Endothelial cell of umbilical vein (primary cell): ENCODE results near the gene RAB31. TPM values are rescaled to one million over a fixed set of nuclear protein-coding genes. Genes with fewer than 3 reads are reported as not detected.
A peak's percentile ranks its signal among the peaks of the same experiment; 100 is the strongest.

ENCODE experiments used
- BruUV-seq: library from RNA; stranded (reverse); fragments of 400-500 nt; replicated peaks from 2 replicates; lab custom pipeline; 2021; lab: Mats Ljungman, UMichigan
- CTCF ChIA-PET: fragments of 300-600, 350-600 bp; sonication (Branson Sonifier 250); formaldehyde crosslinking; loops from one replicate; lab custom pipeline; 2021; ENCODE audit warnings: antibody characterized with exemption, inconsistent platforms; lab: Charles Lee
- POLR2A ChIA-PET: fragments of 300-600, 350-600 bp; sonication (Branson Sonifier 250); formaldehyde crosslinking; loops from one replicate; lab custom pipeline; 2021; ENCODE audit warnings: antibody characterized with exemption, inconsistent platforms; lab: Charles Lee
- DNase-seq: peaks from one replicate; pipeline ENCODE4 v3.0.0-alpha.2; 2011; ENCODE audit warnings: low read depth, low spot score
- FAIRE-seq: peaks from 2 replicates; lab custom pipeline; 2011; peaks lifted over from hg19 to GRCh38; lab: Jason Lieb, UNC
- H2AFZ ChIP-seq: 2 replicates; pipeline ENCODE4 v1.6.0; 2012; ENCODE audit warnings: low read depth, low read length, control low read depth, inconsistent platforms
- H3K27ac ChIP-seq: 2 replicates; pipeline ENCODE4 v1.5.1; 2011; ENCODE audit warnings: low read depth, mild to moderate bottlenecking, control low read depth, low read length, moderate library complexity; ENCODE audit not compliant: insufficient read depth
- H3K27me3 ChIP-seq, 2 experiments: 2 replicates each; pipeline versions ENCODE4 v1.6.0 to v1.6.1; 2011; ENCODE audit warnings: low read length in 2 of 2, mixed read lengths in 1 of 2; ENCODE audit not compliant: control insufficient read depth in 2 of 2, insufficient read depth in 2 of 2
- H3K36me3 ChIP-seq, 2 experiments: 2 replicates in 1 of 2; 3 replicates in 1 of 2; pipeline ENCODE4 v1.5.1; 2011; ENCODE audit warnings: low read length in 2 of 2, mild to moderate bottlenecking in 1 of 2, moderate library complexity in 1 of 2; ENCODE audit not compliant: control insufficient read depth in 2 of 2, insufficient read depth in 2 of 2; ENCODE audit errors: extremely low read depth in 1 of 2
- H3K4me1 ChIP-seq: 3 replicates; pipeline ENCODE4 v1.5.1; 2011; ENCODE audit warnings: mild to moderate bottlenecking, low read length; ENCODE audit not compliant: control insufficient read depth, insufficient read depth; ENCODE audit errors: extremely low read depth
- H3K4me2 ChIP-seq: 2 replicates; pipeline ENCODE4 v1.6.1; 2011; ENCODE audit warnings: low read length, control low read depth, mixed read lengths; ENCODE audit not compliant: insufficient read depth
- H3K4me3 ChIP-seq, 3 experiments: fragments of 200-600 bp in 1 of 3; sonication (generic), shearing (Covaris generic) in 1 of 3; replicated peaks in 1 of 3; 2 replicates each; pipeline ENCODE4 v1.5.1; 2011 to 2016; ENCODE audit warnings: control low read depth in 3 of 3, low read length in 3 of 3, mild to moderate bottlenecking in 2 of 3, inconsistent platforms in 1 of 3, low read depth in 1 of 3, moderate library complexity in 1 of 3; ENCODE audit not compliant: insufficient read depth in 1 of 3
- H3K79me2 ChIP-seq: 2 replicates; pipeline ENCODE4 v1.6.0; 2012; ENCODE audit warnings: low read length, inconsistent platforms; ENCODE audit not compliant: control insufficient read depth, insufficient read depth
- H3K9ac ChIP-seq: replicated peaks from 2 replicates; pipeline ENCODE3; 2011; ENCODE audit warnings: low read length, control low read depth; ENCODE audit not compliant: insufficient read depth; ENCODE audit errors: extremely low read depth
- H3K9me1 ChIP-seq: replicated peaks from 3 replicates; pipeline ENCODE4 v1.6.0; 2011; ENCODE audit warnings: mild to moderate bottlenecking, low read length; ENCODE audit not compliant: control insufficient read depth, insufficient read depth; ENCODE audit errors: extremely low read depth
- H3K9me3 ChIP-seq: replicated peaks from 2 replicates; pipeline ENCODE4 v1.5.1; 2012; ENCODE audit warnings: low read length, inconsistent platforms; ENCODE audit not compliant: control insufficient read depth, insufficient read depth
- H4K20me1 ChIP-seq: replicated peaks from 2 replicates; pipeline ENCODE3; 2011; ENCODE audit warnings: mild to moderate bottlenecking, low read length; ENCODE audit not compliant: control insufficient read depth, insufficient read depth; ENCODE audit errors: extremely low read depth
- EZH2 ChIP-seq: IDR thresholded peaks from 2 replicates; pipeline ENCODE4 v1.6.1; 2012; ENCODE audit warnings: borderline replicate concordance, low read depth, mild to moderate bottlenecking, moderate library complexity, low read length, inconsistent platforms; ENCODE audit not compliant: severe bottlenecking
- FOS ChIP-seq: IDR thresholded peaks from 2 replicates; pipeline ENCODE4 v1.6.1; 2011; ENCODE audit warnings: mild to moderate bottlenecking, low read length, moderate library complexity, borderline replicate concordance; ENCODE audit not compliant: insufficient read depth
- GATA2 ChIP-seq: IDR thresholded peaks from 2 replicates; pipeline ENCODE4 v1.7.0; 2011; ENCODE audit warnings: low read depth, mild to moderate bottlenecking, moderate library complexity, mixed read lengths, low read length; ENCODE audit not compliant: insufficient read length, insufficient read depth
- JUN ChIP-seq: IDR thresholded peaks from 2 replicates; pipeline ENCODE4 v1.6.1; 2011; ENCODE audit warnings: borderline replicate concordance, low read depth; ENCODE audit not compliant: insufficient read length, insufficient read depth
- MYC ChIP-seq: IDR thresholded peaks from one replicate; pipeline ENCODE4 v1.6.1; 2011; ENCODE audit warnings: mild to moderate bottlenecking, low read depth, low read length
- POLR2A ChIP-seq: IDR thresholded peaks from 2 replicates; pipeline ENCODE4 v1.6.1; 2012; ENCODE audit warnings: low read depth, mild to moderate bottlenecking, control low read depth, low read length
- POLR2AphosphoS5 ChIP-seq: IDR thresholded peaks from 2 replicates; pipeline ENCODE4 v1.6.1; 2012; ENCODE audit warnings: low read depth, mild to moderate bottlenecking, control low read depth, low read length, moderate library complexity; ENCODE audit not compliant: insufficient read depth
- dilution Hi-C: fragments of 300-500 bp; cut with MboI; formaldehyde crosslinking; loops from one replicate; pipeline ENCODE4 v1.15.0; 2019; ENCODE audit warnings: low sequenced_read_pairs; ENCODE audit not compliant: extremely low pct_ligation_motif_present
- intact Hi-C: fragments of 100-400 bp; cut with micrococcal nuclease; formaldehyde crosslinking; loops from one replicate; pipeline ENCODE4 v1.10.0; 2022
- polyA plus RNA-seq, 4 experiments: library from polyadenylated mRNA; depleted of rRNA in 3 of 4; stranded (reverse) in 3 of 4; unstranded in 1 of 4; fragments of >200 nt; gene quantifications; 2 replicates each; pipeline versions ENCODE4 v1.2.1 to v1.2.3, GENCODE V29; 2011 to 2012; ENCODE audit warnings: missing spikeins in 1 of 4
- total RNA-seq: library from RNA; stranded (reverse); gene quantifications from 2 replicates; pipeline ENCODE4 v1.2.3, GENCODE V29; 2021
- TF ChIP-seq, protein P1 (sequence below): IDR thresholded peaks from 2 replicates; pipeline ENCODE4 v1.6.1; 2011; ENCODE audit not compliant: insufficient read depth, insufficient read length
- TF ChIP-seq, protein P2 (sequence below), 2 donors: IDR thresholded peaks; 1 replicate in 1 of 2; 2 replicates in 1 of 2; pipeline ENCODE4 v1.5.1; 2011; ENCODE audit warnings: low read length in 2 of 2, mild to moderate bottlenecking in 2 of 2, moderate library complexity in 2 of 2, control low read depth in 1 of 2, inconsistent platforms in 1 of 2, low read depth in 1 of 2; ENCODE audit not compliant: insufficient read depth in 1 of 2; ENCODE audit errors: extremely low read depth in 1 of 2

Gene RAB31
- total and polyA plus RNA-seq, 2 donors (not counting 3 experiments of a cell fraction or from before 2014, with no cell fraction given) = 30.5 TPM

DNA sequence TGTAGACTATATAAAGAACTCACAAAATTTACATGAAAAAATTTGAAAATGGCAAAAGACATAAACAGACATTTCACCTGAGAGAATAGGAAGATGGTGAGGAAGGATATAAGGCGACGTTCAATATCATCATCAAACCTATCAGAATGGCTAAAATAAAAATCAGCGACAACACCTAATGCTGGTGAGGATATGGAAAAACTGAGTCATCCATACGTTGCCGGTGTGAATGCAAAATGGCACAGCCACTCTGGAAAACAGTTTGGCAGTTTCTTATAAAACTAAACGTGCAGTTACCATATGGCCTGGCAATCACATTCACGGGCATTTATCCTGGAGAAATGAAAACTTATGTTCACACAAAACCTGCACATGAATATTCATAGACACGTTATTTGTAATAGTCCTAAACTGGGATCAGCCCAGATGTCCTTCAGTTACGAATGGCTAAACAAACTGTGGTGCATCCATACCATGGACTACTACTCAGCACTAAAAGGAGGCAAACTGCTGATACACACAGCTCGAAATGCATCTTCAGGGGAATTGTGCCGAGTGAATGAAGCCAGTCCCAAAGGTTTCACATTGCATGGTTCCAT is 114.6 kb downstream of the RAB31 start:
- POLR2A ChIA-PET = no interaction called here
- H3K4me2 ChIP-seq = no peak overlapping the region

More for the DNA sequence above, 114.6 kb downstream of the RAB31 start:
- Histone ChIP-seq H4K20me1 (no peaks in the 10 kb centered on the region), H3K27ac (no peak overlapping the region), H3K79me2 (no peaks in the 10 kb centered on the region), H3K4me1 (peaks cover 21% of the 10 kb centered on the region), H3K9ac (no peak overlapping the region), H3K4me3 (no peak overlapping the region), H3K27me3 (no peaks in the 10 kb centered on the region), H3K9me1 (no peaks in the 10 kb centered on the region), H2AFZ (no peak overlapping the region), H3K9me3 (no peaks in the 10 kb centered on the region), H3K36me3 (no peaks in the 10 kb centered on the region)
- DNase-seq (no peak), FAIRE-seq (peak; percentile 28)
- TF ChIP-seq POLR2AphosphoS5 (no peak), MYC (no peak), JUN (no peak), EZH2 (no peak), GATA2 (no peak), POLR2A (no peak), FOS (no peak)
- TF ChIP-seq, protein P1, sequence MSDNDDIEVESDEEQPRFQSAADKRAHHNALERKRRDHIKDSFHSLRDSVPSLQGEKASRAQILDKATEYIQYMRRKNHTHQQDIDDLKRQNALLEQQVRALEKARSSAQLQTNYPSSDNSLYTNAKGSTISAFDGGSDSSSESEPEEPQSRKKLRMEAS = no peak
- TF ChIP-seq, protein P2, sequence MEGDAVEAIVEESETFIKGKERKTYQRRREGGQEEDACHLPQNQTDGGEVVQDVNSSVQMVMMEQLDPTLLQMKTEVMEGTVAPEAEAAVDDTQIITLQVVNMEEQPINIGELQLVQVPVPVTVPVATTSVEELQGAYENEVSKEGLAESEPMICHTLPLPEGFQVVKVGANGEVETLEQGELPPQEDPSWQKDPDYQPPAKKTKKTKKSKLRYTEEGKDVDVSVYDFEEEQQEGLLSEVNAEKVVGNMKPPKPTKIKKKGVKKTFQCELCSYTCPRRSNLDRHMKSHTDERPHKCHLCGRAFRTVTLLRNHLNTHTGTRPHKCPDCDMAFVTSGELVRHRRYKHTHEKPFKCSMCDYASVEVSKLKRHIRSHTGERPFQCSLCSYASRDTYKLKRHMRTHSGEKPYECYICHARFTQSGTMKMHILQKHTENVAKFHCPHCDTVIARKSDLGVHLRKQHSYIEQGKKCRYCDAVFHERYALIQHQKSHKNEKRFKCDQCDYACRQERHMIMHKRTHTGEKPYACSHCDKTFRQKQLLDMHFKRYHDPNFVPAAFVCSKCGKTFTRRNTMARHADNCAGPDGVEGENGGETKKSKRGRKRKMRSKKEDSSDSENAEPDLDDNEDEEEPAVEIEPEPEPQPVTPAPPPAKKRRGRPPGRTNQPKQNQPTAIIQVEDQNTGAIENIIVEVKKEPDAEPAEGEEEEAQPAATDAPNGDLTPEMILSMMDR (IDR thresholded peaks at IDR 0.05; ENCODE audit: extremely low read depth in 1 of 2, insufficient read depth in 1 of 2, low read depth in 1 of 2, low read length in 2 of 2) = no peak
- dilution Hi-C loops (no loop called here), intact Hi-C loops (no loop called here)
- no TSS peak for BruUV-seq
- CTCF ChIA-PET = no interaction called here
